Measurements from ENCODE around the gene RPL6.
A peak's percentile ranks its signal among the peaks of the same experiment; 100 is the strongest.
"Not testable (repeated sequence)": the region's sequence is repeated elsewhere in the genome, so short reads cannot be mapped to it uniquely, and the experiment has no call there.

RPL6 gene

DNA sequence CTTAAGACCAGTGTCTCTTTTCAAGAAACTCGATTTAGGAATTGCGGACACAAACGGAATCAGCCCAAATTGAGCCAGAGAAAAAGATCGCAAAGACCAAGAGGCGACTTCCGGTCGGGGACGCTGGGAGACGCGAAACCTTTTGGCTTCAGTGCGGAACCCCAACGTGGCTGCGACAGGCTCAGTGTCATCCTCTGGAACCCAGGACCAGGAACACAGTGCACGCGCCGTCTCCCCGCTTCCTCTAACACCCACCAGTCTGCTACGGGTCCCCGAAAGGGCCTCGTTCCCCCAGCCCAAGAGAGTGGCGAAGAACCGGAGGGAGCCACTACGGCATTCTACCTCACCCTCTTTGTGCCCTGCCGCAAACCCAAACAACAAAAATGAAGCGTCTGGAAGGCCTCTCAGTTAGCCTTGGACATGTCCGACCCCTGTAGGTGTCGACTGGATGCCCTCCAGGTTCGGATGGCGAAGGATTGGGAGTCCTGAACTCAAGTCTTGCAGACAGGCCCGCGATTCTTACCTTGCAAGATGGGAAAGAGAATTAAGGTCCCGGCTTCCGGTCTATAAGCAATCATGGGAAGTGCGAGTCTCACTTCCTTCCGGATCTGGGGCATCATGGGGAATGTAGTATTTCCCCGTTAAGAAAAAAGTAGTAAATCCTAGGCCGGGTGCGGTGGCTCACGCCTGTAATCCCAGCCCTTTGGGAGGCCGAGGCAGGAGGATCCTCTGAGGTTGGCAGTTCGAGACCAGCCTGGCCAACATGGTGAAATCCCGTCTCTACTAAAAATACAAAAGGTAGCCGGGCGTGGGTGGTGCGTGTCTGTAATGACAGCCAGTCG is at the start of gene RPL6:
RPL6 (minus strand) TSS at position 542 of the 842 bp plus-strand sequence. CDS start 949 bp downstream, outside the sequence.
- peak; percentile 90 for DNase-seq

DNA sequence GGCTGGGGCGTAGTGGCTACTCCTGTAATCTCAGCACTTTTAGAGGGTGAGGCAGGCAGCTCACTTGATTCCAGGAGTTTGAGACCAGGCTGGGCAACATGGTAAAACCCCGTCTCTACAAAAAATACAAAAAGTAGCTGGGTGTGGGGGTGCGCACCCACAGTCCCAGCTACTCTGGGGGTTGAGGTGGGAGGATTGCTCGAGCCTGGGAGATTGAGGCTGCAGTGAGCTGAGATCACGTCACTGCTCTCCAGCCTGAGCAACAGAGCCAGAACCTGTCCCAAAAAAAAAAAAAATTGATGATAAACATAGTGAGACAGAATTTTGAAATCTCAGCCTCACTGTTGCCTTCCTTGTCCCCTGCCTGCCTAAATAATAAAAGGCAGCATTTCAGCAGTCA is 49.3 kb upstream of the RPL6 start:
- DNase-seq: no peak

DNA sequence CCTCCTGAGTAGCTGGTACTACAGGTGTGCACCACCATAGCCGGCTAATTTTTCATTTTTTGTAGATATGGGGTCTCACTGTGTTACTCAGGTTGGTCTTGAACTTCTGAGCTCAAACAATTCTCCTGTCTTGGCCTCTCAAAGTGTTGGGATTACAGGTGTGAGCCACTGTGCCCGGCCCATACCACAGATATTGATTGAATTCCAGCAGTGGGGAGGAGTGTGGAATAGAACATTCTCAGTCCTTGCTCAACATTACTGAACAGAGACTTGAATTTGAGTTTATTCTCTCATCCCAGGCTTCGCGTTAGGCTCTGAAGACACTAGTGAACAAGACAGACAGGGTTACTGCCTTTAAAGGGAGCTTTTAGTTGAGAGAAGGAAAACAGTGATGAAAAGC is 48.9 kb upstream of the RPL6 start:
- DNase-seq: no peak

DNA sequence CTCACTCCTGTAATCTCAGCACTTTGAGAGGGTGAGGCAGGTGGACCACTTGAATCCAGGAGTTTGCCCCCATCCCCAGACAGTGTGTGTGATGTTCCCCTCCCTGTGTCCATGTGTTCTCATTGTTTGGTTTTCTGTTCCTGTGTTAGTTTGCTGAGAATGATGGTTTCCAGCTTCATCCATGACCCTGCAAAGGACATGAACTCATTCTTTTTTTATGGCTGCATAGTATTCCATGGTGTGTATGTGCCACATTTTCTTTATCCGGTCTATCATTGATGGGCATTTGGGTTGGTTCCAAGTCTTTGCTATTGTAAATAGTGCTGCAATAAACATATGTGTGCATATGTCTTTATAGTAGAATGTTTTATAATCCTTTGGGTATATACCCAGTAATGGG is 47.7 kb upstream of the RPL6 start:
- not testable (repeated sequence) for DNase-seq

DNA sequence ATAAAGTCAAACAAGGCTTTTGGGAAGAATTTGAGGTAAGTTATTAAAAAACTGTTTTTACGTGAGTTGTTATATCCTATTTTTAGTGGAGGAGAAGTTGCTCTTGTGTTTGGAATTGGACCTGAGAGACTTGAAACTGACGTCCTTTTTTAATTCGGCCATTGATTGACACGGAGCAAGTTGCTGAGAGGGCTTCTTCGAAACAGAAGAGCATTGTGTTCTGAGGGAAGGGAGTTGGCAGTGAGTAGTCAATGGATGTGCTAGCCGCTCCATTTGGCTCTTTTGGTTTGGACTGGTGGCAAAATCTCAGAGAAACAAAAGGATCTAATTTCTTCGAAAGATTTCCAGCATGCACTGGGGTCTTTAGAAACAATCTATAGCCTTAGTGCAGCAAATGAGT is 46.6 kb upstream of the RPL6 start:
- DNase-seq: no peak

DNA sequence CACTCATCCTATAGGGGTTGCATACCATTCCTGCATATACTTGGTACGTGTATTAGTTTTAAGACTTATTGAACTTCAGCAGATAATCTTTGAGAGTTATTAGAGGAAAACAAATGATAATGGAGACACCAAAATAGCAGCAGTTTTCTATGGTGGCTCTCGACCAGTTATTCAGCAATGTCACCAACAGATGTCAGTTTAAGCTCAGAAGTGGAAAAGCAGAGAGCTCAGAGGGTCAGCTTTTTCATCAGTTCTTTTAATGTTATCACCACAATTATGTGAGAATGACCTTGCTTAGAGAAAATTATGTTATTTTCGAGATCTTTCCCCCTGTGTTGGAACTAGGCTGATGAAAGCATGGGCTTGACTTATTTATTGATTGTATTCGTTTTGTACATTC is 41.3 kb upstream of the RPL6 start:
- DNase-seq: no peak

DNA sequence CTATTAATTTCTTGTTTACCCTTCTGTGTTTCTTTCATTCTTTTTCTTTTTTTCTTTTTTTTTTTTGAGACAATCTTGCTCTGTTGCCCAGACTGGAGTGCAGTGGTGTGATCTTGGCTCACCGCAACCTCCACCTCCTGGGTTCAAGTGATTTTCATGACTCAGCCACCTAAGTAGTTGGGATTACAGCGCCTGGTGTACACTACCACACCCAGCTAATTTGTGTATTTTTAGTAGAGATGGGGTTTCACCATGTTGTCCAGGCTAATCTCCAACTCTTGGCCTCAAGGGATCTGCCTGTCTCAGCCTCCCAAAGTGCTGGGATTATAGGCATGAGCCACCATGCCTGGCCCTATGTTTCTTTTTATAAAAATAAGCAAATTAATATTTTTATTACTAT is 38.8 kb upstream of the RPL6 start:
- DNase-seq: not testable (repeated sequence)

DNA sequence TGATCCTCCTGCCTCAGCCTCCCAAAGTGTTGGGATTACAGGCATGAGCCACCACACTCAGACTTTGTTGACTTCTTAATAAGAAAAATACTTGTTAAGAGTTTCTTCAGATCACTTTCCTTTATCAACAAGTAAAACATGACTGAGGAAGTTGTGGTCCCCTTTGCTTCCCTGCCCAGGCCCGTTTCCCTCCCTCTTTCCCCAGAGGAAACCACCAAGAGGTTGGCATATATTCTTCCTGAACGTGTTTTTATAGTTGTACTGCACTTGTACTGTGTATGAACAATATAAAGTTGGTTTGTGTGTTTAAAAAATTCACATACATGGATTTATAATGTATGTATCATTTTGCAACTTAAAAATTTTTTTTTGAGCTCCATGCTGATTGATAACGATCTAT is 37.7 kb upstream of the RPL6 start:
- DNase-seq: no peak

DNA sequence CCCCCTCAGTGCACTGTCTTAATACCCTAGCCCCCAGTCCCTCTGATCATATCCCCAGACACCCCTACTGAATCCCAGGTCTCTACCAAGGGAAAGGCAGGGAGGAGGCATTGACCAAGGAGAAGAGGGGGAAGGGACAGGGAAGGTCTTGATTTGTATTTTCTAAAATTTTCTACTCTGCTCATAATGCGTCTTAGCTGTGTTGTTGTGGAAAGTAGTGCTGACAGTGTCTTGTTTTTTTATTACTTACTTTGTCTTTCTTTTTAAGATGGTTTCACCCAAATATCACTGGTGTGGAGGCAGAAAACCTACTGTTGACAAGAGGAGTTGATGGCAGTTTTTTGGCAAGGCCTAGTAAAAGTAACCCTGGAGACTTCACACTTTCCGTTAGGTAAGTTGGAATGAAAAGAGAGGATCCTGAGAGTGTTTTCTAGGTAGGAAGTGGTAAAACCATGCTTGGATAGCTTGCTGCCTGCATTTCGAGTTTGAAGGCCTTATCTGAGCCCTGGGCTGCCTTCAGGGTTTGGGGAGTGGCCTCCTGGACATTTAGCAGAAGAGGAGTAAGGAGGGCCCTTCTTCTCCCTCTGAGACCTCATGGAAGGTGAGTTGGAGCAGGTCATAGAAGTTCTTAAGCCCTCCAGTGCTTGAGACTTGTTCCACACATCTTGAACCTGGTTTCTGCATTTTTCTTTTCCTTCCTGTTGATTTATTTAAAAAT is 36.8 kb upstream of the RPL6 start:
- no peak for DNase-seq

DNA sequence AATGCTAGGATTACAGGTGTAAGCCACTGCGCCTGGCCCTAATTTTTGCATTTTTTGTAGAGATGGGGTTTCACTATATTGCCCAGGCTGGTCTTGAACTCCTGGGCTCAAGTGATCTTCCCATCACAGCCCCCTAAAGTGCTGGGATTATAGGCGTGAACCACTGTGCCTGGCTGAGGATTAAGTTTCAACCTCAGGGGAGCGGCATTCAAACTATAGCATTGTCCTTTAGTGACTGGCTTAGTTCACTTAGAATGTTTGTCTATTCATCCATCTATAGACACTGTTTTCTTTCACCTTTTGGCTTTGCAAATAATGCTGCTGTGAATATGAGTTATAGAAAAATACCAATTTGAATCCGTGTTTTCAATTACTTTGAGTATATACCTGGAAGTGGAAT is 34.5 kb upstream of the RPL6 start:
- DNase-seq: no peak

DNA sequence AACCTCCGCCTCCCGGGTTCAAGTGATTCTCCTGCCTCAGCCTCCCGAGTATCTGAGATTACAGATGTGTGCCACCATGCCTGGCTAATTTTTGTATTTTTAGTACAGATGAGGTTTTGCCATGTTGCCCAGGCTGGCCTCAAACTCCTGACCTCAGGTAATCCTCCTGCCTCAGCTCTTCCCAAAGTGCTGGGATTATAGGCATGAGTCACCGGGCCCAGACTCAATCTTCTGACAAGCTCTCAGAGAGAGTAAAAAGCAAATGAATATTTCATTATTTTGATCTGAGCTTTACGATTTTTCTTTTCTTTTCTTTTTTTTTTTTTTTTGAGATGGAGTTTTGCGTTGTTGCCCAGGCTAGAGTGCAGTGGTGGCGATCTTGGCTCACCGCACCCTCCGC is 31.2 kb upstream of the RPL6 start:
- not testable (repeated sequence) for DNase-seq

DNA sequence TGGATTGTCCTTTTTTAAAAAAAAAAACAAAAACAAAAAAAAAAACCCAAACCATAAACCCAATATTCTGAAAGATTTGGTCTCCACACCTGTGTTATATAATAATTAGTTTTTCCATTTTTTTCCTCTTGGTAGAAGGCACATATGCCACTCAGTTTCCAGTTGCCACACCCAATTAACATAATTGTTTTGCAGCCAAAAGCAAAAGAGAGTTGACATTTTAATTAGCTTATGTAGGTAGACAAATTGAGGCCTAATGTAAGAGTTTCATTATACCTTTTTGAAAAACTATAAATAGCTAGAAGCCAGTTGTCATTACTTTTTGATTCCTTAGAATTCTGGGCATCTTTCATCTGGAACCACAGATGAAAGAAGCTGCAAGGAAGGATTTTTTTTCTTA is 30.4 kb upstream of the RPL6 start:
- no peak for DNase-seq

DNA sequence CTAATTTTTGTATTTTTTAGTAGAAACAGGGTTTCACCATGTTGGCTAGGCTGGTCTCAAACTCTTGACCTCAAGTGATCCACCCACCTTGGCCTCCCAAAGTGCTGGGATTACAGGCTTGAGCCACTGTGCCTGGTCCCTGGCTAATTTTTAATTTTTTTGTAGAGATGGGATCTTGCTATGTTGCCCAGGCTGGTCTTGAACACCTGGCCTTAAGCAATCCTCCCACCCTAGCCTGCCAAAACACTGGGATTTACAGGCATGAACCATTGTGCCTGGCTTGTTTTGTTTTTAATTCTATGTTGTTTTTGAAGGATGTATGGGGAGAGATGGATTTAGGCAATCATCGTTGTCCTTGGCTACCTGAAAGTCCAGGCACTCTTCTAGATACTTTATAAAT is 29.2 kb upstream of the RPL6 start:
- not testable (repeated sequence) for DNase-seq

DNA sequence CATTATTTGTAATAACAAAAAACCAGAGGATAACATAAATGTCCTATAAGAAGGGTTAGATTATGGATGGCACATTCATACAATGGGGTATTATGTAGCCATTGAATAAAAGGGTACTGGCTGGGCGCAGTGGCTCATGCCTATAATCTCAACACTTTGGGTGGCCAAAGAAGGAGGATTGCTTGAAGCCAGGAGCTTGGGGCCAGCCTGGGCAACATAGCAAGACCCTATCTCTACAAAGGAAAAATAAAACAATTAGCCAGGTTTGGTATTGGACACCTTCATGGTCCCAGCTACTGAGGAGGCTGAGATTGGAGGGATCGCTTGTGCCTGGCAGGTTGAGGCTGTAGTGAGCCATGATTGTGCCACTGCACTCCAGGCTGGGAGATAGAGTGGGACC is 24.1 kb upstream of the RPL6 start:
- no peak for DNase-seq

DNA sequence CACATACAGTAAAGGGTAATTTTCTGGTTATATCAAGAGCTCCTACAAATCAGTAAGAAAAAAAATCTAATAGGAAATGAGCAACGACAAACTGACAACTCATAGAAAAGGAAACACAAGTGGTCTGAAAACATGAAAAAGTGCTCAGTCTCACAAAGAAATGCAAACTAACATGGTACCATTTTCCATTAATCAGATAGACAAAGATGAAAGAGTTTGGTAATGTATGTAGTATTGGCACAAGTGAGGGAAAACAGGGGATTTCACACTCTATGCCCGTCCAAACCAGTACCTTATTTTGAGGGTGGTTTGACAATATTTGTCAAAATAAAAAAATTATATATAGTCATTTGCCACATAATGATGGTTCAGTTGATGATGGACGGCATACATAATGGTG is 22.6 kb upstream of the RPL6 start:
- DNase-seq: no peak

DNA sequence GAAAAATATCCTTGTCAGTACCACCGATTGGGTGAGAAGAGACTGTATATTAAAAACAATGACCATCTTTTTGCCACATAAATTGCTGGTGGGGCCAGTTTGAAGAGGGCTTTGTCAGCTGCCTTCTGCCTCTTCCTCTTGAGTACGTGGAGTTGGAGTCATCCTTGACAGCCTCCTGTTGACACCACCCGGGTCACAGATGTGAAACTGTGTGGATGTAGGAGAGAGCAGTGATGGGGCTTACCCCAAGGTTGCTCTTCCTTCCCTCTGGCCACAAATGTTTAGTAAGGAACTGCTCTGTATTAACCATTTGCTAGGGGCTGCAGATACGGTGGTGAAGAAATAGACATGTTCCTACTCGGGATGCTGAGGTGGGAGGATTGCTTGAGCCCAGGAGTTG is 21.5 kb upstream of the RPL6 start:
- DNase-seq: no peak

DNA sequence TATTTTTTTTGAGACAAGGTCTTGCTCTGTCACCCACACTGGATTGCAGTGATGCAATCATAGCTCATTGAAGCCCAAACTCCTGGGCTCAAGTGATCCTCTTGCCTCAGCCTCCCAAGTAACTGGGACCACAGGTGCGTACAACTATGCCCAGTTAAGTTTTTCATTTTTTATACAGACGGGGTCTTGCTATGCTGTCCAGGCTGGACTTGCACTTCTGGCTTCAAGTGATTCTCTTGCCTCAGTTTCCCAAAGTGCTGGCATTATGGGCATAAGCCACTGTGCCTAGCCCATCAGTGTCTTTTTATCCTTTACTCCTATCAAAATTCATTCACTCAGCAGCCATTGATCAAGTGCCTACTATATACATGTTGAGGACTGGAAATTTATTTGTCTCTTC is 18.4 kb upstream of the RPL6 start:
- DNase-seq: no peak

DNA sequence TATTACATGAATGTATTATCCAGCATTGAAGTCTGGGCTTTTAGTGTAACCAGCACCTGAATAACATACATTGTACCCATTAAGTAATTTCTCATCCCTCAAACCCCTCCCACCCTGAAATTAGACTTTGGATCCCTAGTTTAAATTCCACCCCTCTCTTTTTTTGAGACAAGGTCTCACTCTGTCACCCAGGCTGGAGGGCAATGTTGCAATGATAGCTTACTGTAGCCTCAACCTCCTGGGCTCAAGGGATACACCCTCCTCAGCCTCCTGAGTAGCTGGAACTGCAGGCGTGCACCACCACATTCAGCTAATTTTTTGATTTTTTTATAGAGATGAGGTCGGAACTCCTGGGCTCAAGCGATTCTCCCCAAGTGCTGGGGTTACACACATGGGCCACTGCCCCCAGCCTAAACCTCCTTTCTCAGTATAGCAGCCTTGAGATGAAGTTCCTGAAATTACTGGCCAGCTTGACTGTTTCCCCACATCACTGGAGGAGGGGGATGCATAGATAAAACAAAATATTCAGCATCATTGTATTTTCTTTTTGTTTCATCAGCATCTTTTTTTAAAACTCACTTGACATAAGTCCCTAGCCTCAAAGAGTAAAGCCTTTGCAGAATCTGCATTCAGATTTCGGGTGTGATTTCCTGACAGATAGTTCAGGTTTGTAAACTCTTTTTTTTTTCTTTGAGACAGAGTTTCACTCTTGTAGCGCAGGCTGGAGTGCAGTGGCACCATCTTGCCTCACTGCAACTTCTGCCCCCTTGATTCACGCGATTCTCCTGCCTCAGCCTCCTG is 16.4 kb upstream of the RPL6 start:
- DNase-seq: no peak

DNA sequence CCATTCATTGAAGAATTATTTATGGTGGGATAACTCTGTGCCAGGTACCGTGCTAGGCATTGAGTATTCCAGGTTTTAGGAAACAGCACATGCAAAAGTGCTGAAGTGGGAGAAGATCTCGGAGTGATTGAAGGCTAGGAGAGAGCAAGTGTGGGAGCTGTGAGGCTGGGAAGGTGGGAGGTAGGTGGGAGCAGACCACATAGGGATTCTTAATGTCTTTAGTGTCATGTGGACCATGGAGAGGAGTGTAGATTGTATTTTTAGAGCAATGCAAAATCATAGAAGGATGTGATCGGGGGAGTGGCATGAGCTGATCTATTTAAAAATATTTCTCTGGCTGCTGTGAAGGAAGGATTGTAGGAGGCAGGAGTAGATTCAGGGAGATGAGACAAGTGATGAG is 14.7 kb upstream of the RPL6 start:
- DNase-seq: no peak

DNA sequence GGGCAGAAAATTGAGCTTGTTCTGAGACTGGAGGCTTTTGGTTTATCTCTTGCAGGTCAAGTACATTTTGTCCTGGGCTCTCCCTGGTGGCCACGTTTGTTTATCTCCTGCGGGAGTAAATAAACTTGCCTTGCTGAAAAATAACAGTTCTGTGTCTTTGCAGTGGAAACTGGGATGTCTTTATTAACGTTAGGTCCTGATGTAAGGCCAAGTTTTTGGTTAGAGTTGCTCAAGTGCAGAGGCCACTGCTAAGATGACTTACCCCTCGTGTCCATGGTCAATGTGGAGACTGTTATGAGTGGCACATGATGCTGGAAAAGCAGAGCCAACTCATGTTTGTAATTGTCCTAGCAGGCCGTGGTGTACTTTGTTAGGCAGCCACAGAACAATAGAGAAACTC is 13.1 kb upstream of the RPL6 start:
- DNase-seq: no peak

DNA sequence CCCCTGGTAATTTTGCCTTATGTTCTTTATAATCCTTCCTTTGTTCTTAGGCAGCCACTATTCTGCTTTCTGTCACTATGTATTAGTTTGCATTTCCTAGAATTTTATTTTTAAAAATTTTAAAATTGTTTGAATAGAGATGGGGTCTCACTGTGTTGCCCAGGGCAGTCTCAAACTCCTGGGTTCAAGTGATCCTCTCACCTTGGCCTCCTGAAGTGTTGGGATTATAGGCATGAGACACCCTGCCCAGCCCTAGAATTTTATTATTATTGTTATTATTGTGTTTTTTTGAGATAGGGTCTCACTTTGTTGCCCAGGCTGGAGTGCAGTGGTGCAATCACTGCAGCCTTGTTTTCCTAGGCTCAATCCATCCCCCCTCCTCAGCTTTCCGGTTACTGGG is 12.0 kb upstream of the RPL6 start:
- DNase-seq: no peak

DNA sequence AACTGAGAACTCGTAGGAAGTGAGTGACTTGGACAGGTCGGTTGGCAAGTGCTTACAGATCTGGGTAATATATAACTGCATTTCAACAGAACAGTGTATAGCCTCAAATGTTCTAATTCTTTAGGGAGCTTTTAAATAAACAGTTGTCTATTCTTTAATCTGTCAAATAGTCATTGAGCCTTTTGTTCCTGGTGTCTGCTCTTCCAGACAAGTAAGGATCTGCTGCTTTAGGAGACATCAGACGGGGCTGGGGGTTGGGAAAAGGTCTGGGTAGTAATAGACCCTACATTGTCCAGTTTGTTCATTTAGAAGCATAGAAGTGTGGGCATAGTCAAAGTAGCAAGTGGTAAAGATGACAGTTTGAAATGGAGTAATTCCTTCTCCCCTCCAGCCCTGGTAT is 11.3 kb upstream of the RPL6 start:
- no peak for DNase-seq

DNA sequence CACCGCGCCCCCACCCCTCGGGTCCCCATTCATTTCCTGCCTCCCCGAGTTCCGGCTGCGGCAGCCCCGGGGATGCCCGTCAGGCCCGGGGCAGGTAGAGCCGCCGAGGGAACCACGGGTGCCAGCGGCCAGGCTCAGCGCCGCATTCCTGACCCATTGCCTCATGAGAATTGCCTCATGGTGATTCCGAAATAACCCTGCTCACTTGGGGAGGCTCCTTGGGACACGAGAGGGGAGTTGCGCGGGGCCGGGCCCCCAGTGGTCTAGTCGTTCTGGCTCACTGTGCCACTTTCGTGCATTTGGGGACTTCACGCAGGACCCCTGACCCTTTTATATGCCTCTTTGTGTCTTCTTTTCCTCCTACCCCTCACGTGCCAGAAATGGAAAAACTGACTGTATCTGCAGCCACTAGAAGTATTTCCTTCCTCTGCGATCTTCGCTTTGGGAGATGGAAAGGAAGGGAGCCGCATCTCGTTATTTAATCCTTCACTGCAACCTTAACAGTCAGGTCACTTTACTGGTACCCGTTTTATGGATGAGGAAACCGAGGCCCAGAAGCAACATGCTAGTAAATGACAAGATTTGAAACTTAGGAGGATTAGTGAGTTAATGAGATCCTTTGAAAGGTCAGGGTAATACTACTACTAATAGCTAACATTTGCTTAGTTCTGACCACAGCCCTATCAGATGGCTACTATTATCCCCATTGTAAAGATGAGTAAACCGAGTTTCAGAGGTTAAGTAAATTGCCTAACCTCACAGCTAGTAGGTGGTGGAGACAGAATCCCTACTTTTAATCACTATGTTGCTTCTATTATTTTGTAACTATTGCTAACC is 10.1 kb upstream of the RPL6 start:
- DNase-seq: no peak
